Activated CD8-positive, alpha-beta memory T cell treated with anti-CD3 and anti-CD28 coated beads for 24 hours (primary cell): ENCODE measurements around the gene ADGRA3.

ENCODE experiments used
- DNase-seq: peaks from one replicate; pipeline ENCODE4 v3.0.0-alpha.2; 2020

Gene ADGRA3

GRCh38 chr4:22510750-22511149 is 5.1 kb downstream of the ADGRA3 start:
- no peak for DNase-seq

GRCh38 chr4:22508376-22508775 is 7.5 kb downstream of the ADGRA3 start:
- DNase-seq, result no peak

- no peak for DNase-seq
These were observed 10.9 kb downstream of the ADGRA3 start for GRCh38 chr4:22504922-22505321.

GRCh38 chr4:22504447-22504846 is 11.4 kb downstream of the ADGRA3 start:
- DNase-seq, result no peak

GRCh38 chr4:22502895-22503814 is 12.7 kb downstream of the ADGRA3 start:
- no peak for DNase-seq

GRCh38 chr4:22501715-22502095 is 14.2 kb downstream of the ADGRA3 start:
- no peak for DNase-seq

GRCh38 chr4:22500831-22501714 is 14.8 kb downstream of the ADGRA3 start:
- DNase-seq, result no peak

GRCh38 chr4:22500128-22500611 is 15.7 kb downstream of the ADGRA3 start:
- DNase-seq, result no peak

GRCh38 chr4:22498866-22499265 is 17.0 kb downstream of the ADGRA3 start:
- no peak for DNase-seq

- no peak for DNase-seq
These were observed 19.6 kb downstream of the ADGRA3 start for GRCh38 chr4:22496165-22496813.

- DNase-seq, result no peak
These were observed 22.3 kb downstream of the ADGRA3 start for GRCh38 chr4:22493523-22493922.

GRCh38 chr4:22492987-22493386 is 22.9 kb downstream of the ADGRA3 start:
- no peak for DNase-seq

- DNase-seq, result no peak
These were observed 23.9 kb downstream of the ADGRA3 start for GRCh38 chr4:22491939-22492338.

GRCh38 chr4:22490718-22491315 is 25.0 kb downstream of the ADGRA3 start:
- DNase-seq, result no peak

GRCh38 chr4:22488106-22488505 is 27.8 kb downstream of the ADGRA3 start:
- DNase-seq, result no peak

GRCh38 chr4:22487328-22487727 is 28.5 kb downstream of the ADGRA3 start:
- no peak for DNase-seq

- no peak for DNase-seq
These were observed 29.6 kb downstream of the ADGRA3 start for GRCh38 chr4:22486276-22486675.

GRCh38 chr4:22485737-22486136 is 30.1 kb downstream of the ADGRA3 start:
- no peak for DNase-seq

GRCh38 chr4:22483551-22483981 is 32.3 kb downstream of the ADGRA3 start:
- DNase-seq, result no peak

- DNase-seq, result no peak
These were observed 33.4 kb downstream of the ADGRA3 start for GRCh38 chr4:22482250-22483127.

- DNase-seq, result no peak
These were observed 35.1 kb downstream of the ADGRA3 start for GRCh38 chr4:22480675-22481327.
